HG03558 (cell line): ENCODE measurements around the gene HDAC8.
"Not testable (repeated sequence)": the region's sequence is repeated elsewhere in the genome, so short reads cannot be mapped to it uniquely, and the experiment has no call there.

ENCODE experiments used
- ATAC-seq: cut with Tn5 transposase; IDR thresholded peaks from one replicate; pipeline ENCODE4 v1.9.1; 2021; ENCODE audit warnings: moderate number of reproducible peaks; ENCODE audit not compliant: unreplicated experiment; ENCODE audit errors: extremely low read depth

Gene HDAC8

DNA sequence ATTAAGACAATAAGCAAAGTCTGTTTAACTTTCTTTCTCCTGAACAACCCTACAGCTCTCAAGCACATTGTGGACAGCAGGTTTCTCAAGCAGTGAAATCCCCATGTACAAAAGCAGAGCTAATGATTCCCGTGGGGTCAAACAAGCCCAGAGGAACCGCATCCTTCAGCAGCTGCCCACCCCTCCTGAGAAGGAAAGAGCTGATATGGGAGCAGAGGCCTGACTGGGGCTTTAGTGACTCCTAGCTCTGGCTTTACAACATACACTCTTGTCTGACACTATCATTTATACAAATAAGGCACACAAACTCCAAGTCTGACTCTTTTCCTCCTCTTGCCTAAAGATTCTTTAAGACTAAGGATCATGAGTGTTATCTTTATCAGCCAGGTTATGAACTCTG, 32.8 kb downstream of the HDAC8 start:
- no peak for ATAC-seq

- no peak for ATAC-seq
Measured at GRCh38 chrX:72536542-72536941, 36.1 kb downstream of the HDAC8 start.

DNA sequence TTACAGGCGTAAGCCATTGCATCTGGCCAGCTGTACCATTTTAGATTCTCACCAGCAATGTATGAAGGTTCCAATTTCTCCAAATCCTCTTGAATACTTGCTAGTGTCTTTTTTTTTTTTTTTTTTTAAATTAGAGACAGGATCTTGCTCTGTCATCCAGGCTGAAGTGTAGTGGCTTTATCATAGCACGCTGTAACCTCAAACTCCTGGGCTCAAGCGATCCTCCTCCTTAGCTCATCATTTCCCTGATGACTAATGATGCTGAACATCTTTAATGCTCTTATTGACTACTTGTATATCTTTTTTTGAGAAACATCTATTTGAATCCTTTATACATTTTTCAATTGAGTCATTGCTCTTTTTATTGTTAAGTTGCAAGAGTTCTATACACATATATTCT, 40.3 kb downstream of the HDAC8 start:
- ATAC-seq, result no peak

DNA sequence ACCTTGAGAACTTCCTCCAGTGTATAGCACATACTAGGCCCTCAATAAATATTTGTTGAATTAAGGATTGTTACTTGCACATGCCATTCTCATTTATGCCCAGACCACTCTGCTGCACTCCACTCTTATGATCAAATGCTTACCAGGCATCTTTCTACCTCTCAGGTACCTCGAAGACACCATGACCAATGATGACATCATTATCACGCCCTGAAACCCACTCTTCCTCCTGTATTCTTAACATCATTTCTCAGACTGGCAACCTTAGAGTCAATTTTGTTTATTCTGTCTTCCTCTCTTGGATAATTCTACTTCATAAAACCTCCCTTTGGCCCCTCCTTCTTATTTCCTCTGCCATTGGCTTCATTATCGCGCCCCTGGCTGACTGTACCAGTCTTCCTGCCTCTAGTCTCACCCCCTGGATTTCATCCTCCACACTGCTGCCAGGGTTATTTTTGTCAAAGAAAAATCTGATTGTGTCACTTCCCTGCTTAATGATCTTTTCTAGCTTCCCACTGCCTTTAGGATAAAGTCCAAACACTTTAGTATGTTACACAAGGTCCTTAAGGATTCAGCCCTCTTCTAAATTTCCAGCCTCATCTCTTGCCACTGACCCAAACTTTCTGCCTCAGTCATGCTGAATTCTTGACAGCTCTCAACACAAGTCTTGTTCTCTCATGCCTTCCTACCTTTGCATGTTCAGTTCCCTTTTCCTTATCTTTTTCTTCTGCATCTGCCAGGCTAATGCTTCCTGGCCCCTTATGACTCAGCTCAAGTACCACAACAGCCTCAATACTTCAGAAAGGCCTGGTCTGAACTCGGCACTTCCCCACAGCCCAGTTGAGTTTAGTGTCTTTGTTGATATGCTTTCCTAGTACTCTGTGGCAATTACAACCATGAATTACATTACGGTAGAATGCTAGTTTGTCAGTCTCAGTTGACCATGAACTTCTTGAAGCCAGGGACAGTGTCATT, 45.8 kb downstream of the HDAC8 start:
- ATAC-seq, result no peak

GRCh38 chrX:72498782-72499181, 73.9 kb downstream of the HDAC8 start:
- ATAC-seq, result no peak

- no peak for ATAC-seq
Measured at GRCh38 chrX:72495046-72495445, 77.6 kb downstream of the HDAC8 start.

GRCh38 chrX:72492499-72492898, 80.1 kb downstream of the HDAC8 start:
- peak; percentile 78 for ATAC-seq

DNA sequence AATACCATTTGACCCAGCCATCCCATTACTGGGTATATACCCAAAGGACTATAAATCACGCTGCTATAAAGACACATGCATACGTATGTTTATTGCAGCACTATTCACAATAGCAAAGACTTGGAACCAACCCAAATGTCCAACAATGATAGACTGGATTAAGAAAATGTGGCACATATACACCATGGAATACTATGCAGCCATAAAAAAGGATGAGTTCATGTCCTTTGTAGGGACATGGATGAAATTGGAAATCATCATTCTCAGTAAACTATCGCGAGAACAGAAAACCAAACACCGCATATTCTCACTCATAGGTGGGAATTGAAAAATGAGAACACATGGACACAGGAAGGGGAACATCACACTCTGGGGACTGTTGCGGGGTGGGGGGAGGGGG, 82.4 kb downstream of the HDAC8 start:
- ATAC-seq, result not testable (repeated sequence)

- no peak for ATAC-seq
Measured at GRCh38 chrX:72487661-72488060, 85.0 kb downstream of the HDAC8 start.

- no peak for ATAC-seq
Measured at GRCh38 chrX:72479324-72480274, 93.0 kb downstream of the HDAC8 start.

GRCh38 chrX:72478853-72479252, 93.8 kb downstream of the HDAC8 start:
- ATAC-seq, result no peak

GRCh38 chrX:72478351-72478750, 94.3 kb downstream of the HDAC8 start:
- no peak for ATAC-seq

- no peak for ATAC-seq
Measured at GRCh38 chrX:72477781-72478181, 94.9 kb downstream of the HDAC8 start.

DNA sequence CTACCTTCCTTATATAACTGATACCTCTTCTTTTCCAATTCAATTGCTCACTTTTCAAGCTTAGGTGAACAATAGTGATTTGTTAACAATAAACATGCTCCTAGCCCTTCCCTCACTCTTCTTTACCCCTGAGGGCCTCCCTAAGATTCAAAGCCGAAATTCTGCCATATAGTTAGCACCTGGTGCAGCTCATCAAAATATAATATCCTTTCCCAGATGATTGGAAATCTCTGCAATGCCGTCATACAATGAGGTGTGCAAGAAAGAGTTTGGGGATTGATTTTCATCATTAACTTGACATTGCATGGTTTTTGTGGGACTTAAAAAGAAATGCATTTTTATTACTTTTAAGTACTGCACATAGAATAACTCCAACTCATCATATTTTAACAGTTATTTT, 95.3 kb downstream of the HDAC8 start:
- ATAC-seq, result no peak

- ATAC-seq, result no peak
Measured at GRCh38 chrX:72475952-72476668, 96.5 kb downstream of the HDAC8 start.

- ATAC-seq, result no peak
Measured at GRCh38 chrX:72475338-72475737, 97.3 kb downstream of the HDAC8 start.

DNA sequence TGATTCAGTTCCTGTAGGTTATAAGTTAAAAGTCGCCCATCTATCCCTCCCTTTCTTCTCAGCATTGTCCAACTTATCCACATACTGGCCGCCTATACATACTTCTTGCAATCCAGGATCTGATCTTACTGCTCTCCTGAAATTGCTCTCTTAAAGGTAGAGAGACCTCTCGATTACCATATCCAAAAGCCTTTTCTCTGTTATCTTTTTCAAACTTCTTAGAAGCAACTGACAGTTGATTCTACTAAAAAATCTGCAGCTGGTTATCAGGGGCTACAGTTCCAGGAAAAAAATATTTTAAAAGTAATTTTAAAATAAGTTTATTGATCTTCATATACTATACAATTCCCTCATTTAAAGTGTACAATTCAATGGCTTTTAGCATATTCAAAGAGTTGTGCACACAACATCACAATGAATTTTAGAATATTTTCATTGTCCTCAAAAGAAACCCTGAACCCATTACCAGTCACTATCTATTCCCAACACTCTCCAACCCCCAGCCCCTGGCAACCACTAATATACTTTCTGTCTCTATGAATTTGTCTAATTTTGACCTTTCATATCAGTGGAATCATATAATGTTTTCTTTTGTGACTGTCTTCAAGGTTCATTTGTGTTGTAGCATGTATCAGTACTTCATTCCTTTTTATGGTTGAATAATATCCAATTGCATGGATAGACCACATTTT, 102.0 kb downstream of the HDAC8 start:
- ATAC-seq, result no peak

- ATAC-seq, result no peak
Measured at GRCh38 chrX:72470117-72470516, 102.5 kb downstream of the HDAC8 start.

- ATAC-seq, result no peak
Measured at GRCh38 chrX:72468607-72469006, 104.0 kb downstream of the HDAC8 start.

DNA sequence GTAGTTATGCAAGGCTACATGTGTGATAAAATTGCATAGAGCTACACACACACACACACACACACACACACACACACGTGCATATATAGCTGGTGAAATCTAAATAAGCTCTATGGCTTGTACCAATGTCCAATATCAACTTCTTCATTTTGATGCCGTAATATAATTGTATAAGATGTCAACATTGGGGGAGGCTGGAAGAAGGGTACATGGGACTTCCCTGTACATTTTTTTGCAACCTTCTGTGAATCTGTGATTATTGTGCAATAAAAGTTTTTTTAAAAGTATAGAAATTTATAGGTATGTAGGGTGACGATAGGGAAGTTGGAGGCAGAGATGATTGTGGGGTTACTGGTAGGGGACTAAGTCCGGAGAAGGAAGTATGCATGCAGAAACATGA, 105.5 kb downstream of the HDAC8 start:
- no peak for ATAC-seq
